SU-DHL-6 (cell line): Measurements from ENCODE around the gene OPN3.

Experiments
- H2AFZ ChIP-seq: fragments of 200-600 bp; sonication (generic); 2 replicates; pipeline ENCODE4 v1.6.1; 2014; ENCODE audit warnings: low read depth, mild to moderate bottlenecking, moderate library complexity, mixed read lengths, antibody characterized with exemption, low read length; ENCODE audit not compliant: severe bottlenecking
- H3F3A ChIP-seq: fragments of 200-600 bp; shearing (Covaris generic); 2 replicates; pipeline ENCODE4 v1.6.0; 2016; ENCODE audit warnings: antibody characterized with exemption, mild to moderate bottlenecking; ENCODE audit not compliant: insufficient read depth
- H3K27ac ChIP-seq: fragments of 200-600 bp; sonication (generic); 2 replicates; pipeline ENCODE4 v1.5.1; 2016; ENCODE audit warnings: low read depth, mild to moderate bottlenecking, low read length, moderate library complexity, mixed read lengths
- H3K27me3 ChIP-seq: fragments of 200-600 bp; sonication (generic), shearing (Covaris generic); 2 replicates; pipeline ENCODE4 v1.6.0; 2014; ENCODE audit warnings: mild to moderate bottlenecking, low read length
- H3K36me3 ChIP-seq: fragments of 200-600 bp; sonication (generic); 2 replicates; pipeline ENCODE4 v1.6.1; 2014; ENCODE audit warnings: mild to moderate bottlenecking, low read length, mixed read lengths
- H3K4me2 ChIP-seq: fragments of 300-600, 200-600 bp; shearing (Covaris generic), sonication (generic); 2 replicates; pipeline ENCODE4 v1.6.0; 2014; ENCODE audit warnings: low read length, low read depth, mild to moderate bottlenecking; ENCODE audit not compliant: poor library complexity, severe bottlenecking
- H3K4me3 ChIP-seq: fragments of 200-600 bp; sonication (generic); 2 replicates; pipeline ENCODE4 v1.5.1; 2014; ENCODE audit warnings: antibody characterized with exemption, low read length, mild to moderate bottlenecking, mixed read lengths; ENCODE audit not compliant: insufficient read depth, poor library complexity, severe bottlenecking
- H3K79me2 ChIP-seq: fragments of 200-600 bp; sonication (generic); 2 replicates; pipeline ENCODE4 v1.6.1; 2014; ENCODE audit warnings: mild to moderate bottlenecking, low read length, moderate library complexity; ENCODE audit not compliant: insufficient read depth
- H3K9ac ChIP-seq: fragments of 200-600 bp; sonication (generic); 2 replicates; pipeline ENCODE4 v1.7.0; 2014; ENCODE audit warnings: mild to moderate bottlenecking, low read length
- H3K9me2 ChIP-seq: fragments of 200-600 bp; sonication (generic); replicated peaks from 2 replicates; pipeline ENCODE4 v1.6.1; 2014; ENCODE audit warnings: low read length; ENCODE audit not compliant: insufficient read depth
- H3K9me3 ChIP-seq: fragments of 200-600 bp; sonication (generic); 2 replicates; pipeline ENCODE4 v1.6.1; 2014; ENCODE audit warnings: low read length, mixed read lengths; ENCODE audit not compliant: insufficient read depth
- H4K20me1 ChIP-seq: fragments of 200-600 bp; sonication (generic); 2 replicates; pipeline ENCODE4 v1.6.1; 2014; ENCODE audit warnings: low read depth, mild to moderate bottlenecking, antibody characterized with exemption, low read length, moderate library complexity, mixed read lengths
- EZH2phosphoT487 ChIP-seq: fragments of 200-600 bp; sonication (generic), shearing (Covaris generic); conservative IDR thresholded peaks from 2 replicates; pipeline ENCODE4 v1.6.1; 2018; ENCODE audit warnings: mild to moderate bottlenecking, antibody characterized with exemption, low read length, moderate library complexity, mixed read lengths
- TF ChIP-seq, protein P1 (sequence below): fragments of 200-600 bp; sonication (generic); IDR thresholded peaks from one replicate; pipeline ENCODE4 v1.5.1; 2017; ENCODE audit warnings: antibody characterized with exemption, mild to moderate bottlenecking, low read length, moderate library complexity; ENCODE audit not compliant: insufficient read depth, poor library complexity, severe bottlenecking

Gene OPN3

DNA sequence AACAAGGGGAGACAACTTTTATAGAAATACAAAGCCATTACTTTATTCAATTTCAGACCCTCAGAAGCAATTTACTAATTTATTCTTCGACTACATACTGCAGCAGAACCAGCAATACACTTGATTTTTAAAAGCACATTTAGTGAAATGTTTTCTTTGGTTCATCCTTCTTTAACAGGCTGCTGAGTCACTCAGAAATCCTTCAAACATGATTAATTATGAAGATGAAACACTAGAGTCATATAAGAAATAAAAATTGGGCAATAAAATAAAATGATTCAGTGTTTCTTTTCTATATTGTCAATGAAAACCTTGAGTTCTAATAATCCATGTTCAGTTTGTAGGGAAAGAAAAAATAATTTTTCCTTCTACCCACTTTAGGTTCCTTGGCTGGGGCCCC is 47.0 kb downstream of the OPN3 start:
- Histone ChIP-seq H3K27ac (no peak overlapping the region), H3K9ac (no peak overlapping the region), H3K4me3 (no peak overlapping the region)

DNA sequence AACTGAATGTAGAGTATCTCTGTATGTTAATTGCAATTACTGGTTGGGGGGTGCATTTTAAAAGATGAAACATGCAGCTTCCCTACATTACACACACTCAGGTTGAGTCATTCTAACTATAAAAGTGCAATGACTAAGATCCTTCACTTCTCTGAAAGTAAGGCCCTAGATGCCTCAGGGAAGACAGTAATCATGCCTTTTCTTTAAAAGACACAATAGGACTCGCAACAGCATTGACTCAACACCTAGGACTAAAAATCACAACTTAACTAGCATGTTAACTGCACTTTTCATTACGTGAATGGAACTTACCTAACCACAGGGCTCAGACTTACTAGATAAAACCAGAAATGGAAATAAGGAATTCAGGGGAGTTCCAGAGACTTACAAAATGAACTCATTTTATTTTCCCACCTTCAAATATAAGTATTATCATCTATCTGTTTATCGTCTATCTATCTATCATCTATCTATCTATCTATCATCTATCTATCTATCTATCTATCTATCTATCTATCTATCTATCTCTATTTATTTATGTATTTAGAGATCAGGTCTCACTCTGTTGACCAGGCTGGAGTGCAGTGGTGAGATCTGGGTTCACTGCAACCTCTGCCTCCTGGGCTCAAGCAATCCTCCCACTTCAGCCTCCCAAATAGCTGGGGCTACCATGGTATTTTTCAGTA is 47.8 kb downstream of the OPN3 start:
- TF ChIP-seq, protein P1, sequence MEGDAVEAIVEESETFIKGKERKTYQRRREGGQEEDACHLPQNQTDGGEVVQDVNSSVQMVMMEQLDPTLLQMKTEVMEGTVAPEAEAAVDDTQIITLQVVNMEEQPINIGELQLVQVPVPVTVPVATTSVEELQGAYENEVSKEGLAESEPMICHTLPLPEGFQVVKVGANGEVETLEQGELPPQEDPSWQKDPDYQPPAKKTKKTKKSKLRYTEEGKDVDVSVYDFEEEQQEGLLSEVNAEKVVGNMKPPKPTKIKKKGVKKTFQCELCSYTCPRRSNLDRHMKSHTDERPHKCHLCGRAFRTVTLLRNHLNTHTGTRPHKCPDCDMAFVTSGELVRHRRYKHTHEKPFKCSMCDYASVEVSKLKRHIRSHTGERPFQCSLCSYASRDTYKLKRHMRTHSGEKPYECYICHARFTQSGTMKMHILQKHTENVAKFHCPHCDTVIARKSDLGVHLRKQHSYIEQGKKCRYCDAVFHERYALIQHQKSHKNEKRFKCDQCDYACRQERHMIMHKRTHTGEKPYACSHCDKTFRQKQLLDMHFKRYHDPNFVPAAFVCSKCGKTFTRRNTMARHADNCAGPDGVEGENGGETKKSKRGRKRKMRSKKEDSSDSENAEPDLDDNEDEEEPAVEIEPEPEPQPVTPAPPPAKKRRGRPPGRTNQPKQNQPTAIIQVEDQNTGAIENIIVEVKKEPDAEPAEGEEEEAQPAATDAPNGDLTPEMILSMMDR, result no peak
- TF ChIP-seq EZH2phosphoT487, result no peak

More for the DNA sequence above, 47.0 kb downstream of the OPN3 start:
- no peak overlapping the region for H2AFZ ChIP-seq
- H3K36me3 ChIP-seq, result 0 out of 2 replicates have a peak, but pooled peaks cover 4% of the 10 kb centered on the region
- H3K4me2 ChIP-seq, result no peak overlapping the region
- no peaks in the 10 kb centered on the region for H3K79me2 ChIP-seq
- no peaks in the 10 kb centered on the region for H3K9me2 ChIP-seq
- no peaks in the 10 kb centered on the region for H3K9me3 ChIP-seq
- no peaks in the 10 kb centered on the region for H3K27me3 ChIP-seq
- H3F3A ChIP-seq, result no peaks in the 10 kb centered on the region
- TF ChIP-seq, protein P1, result no peak
- no peak for TF ChIP-seq EZH2phosphoT487
- H4K20me1 ChIP-seq, result no peaks in the 10 kb centered on the region

DNA sequence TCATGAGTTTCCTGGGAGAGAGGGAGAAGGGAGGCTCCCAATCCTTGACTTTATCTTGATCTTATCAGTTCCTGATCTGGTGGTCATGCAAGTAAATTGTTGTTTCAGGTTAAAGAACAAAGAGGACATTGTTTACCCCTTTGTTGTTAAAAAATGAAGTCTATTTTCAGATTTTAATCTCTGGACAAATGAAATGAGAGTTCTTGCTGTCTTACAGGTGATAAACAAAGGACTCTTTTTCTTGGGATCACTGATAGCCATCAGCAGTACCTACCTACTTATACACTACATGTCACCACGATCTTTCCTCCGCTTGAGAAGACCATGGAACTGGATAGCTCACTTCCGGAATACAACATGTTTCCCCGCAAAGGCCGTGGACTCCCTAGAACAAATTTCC is 48.4 kb downstream of the OPN3 start:
- TF ChIP-seq, protein P1, result no peak
- TF ChIP-seq EZH2phosphoT487, result no peak
- no peaks in the 10 kb centered on the region for H4K20me1 ChIP-seq
- H3K4me3 ChIP-seq, result no peak overlapping the region
- H3K36me3 ChIP-seq, result 0 out of 2 replicates have a peak, but pooled peaks cover 4% of the 10 kb centered on the region
- no peaks in the 10 kb centered on the region for H3K9me3 ChIP-seq
- no peaks in the 10 kb centered on the region for H3K27me3 ChIP-seq
- H3K9ac ChIP-seq, result no peak overlapping the region
- H3K9me2 ChIP-seq, result no peaks in the 10 kb centered on the region
- no peak overlapping the region for H3K4me2 ChIP-seq
- no peaks in the 10 kb centered on the region for H3F3A ChIP-seq
- H2AFZ ChIP-seq, result no peak overlapping the region
- no peak overlapping the region for H3K27ac ChIP-seq
- H3K79me2 ChIP-seq, result no peaks in the 10 kb centered on the region

More for the DNA sequence above, 47.8 kb downstream of the OPN3 start:
- Histone ChIP-seq H4K20me1 (no peaks in the 10 kb centered on the region), H3K27ac (no peak overlapping the region), H3K4me3 (no peak overlapping the region), H3K4me2 (no peak overlapping the region), H3K27me3 (no peaks in the 10 kb centered on the region), H3K36me3 (0 out of 2 replicates have a peak, but pooled peaks cover 4% of the 10 kb centered on the region), H3K9ac (no peak overlapping the region), H3K79me2 (no peaks in the 10 kb centered on the region), H3K9me3 (no peaks in the 10 kb centered on the region), H3F3A (no peaks in the 10 kb centered on the region), H3K9me2 (no peaks in the 10 kb centered on the region), H2AFZ (no peak overlapping the region)
